Subcutaneous abdominal adipose tissue (tissue), 5 donors: Measurements from ENCODE around the gene CPED1.

Experiments used
- H3K27ac ChIP-seq: one replicate; pipeline ENCODE4 v1.7.0; 2013; ENCODE audit warnings: low read depth, mild to moderate bottlenecking, inconsistent platforms, low read length, moderate library complexity
- H3K27me3 ChIP-seq, 5 donors: one replicate each; pipeline ENCODE4 v1.7.0; 2013; ENCODE audit warnings: low read length in 5 of 5, inconsistent platforms in 1 of 5; ENCODE audit not compliant: control insufficient read depth in 5 of 5, insufficient read depth in 4 of 5
- H3K36me3 ChIP-seq, 5 donors: one replicate each; pipeline ENCODE4 v1.7.0; 2013; ENCODE audit warnings: low read length in 5 of 5; ENCODE audit not compliant: control insufficient read depth in 5 of 5, insufficient read depth in 5 of 5
- H3K4me1 ChIP-seq, 5 donors: one replicate each; pipeline ENCODE4 v1.7.0; 2013; ENCODE audit warnings: low read length in 5 of 5, mild to moderate bottlenecking in 3 of 5, moderate library complexity in 1 of 5; ENCODE audit not compliant: control insufficient read depth in 5 of 5, insufficient read depth in 5 of 5
- H3K4me3 ChIP-seq, 5 donors: one replicate each; pipeline ENCODE4 v1.7.0; 2013; ENCODE audit warnings: low read length in 5 of 5, low read depth in 1 of 5
- H3K9ac ChIP-seq, 5 donors: one replicate each; pipeline ENCODE4 v1.7.0; 2013; ENCODE audit warnings: low read length in 5 of 5, mild to moderate bottlenecking in 4 of 5, moderate library complexity in 3 of 5
- H3K9me3 ChIP-seq, 5 donors: one replicate each; pipeline ENCODE4 v1.7.0; 2013; ENCODE audit warnings: low read length in 5 of 5; ENCODE audit not compliant: control insufficient read depth in 5 of 5
- donor health status: healthy.
- donor health status: healthy.
- donor health status: healthy.
- donor health status: healthy.
- donor health status: healthy.

Gene CPED1

DNA sequence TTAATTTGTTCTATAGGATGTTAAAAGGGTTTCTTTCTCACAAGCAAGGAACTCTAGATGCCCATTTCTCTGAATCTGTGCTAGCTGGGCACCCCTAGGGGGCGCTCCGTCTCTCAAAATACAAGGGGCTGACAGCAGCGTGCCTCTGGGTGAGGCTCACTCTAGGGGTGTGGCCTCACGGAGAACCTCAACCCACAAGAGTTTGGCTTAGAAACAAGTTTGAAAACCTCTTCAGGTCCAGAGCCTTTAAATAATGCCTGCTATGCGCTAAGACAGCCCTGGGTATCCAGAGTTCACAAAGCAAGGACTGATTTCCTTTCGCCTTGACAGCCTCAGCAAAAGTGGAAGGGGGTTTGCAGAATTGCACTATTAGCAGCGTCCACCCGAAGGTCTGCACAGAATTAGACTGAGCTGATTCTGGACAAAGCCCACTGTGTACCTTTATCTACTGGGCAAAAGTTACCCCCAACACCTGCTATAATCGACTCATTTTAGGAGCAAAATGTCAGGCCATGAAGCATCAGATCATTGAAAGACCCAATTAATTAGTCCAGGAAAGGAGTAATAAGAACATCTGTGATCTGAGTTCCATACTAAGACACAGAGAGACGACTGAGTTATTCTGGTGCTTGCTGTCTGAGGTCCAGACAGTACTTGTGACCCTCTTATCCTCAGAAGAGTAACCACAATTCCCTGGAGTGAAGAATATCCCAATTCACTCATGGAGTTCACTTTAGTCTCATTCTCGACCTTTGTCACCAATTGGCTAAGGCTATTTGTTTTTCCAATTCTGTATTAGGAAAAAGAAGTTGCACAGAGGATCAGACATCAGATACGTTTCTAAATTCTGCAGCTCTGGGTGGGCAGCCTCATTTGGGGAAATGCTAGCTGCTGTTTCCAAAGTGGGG is 574 bp upstream of the CPED1 start:
- Histone ChIP-seq H3K27ac (peak overlapping the region; percentile 99), H3K27me3 (no peaks in the 10 kb centered on the region), H3K4me3 (peak overlapping the region; percentile 69 to 95 (median 79)), H3K36me3 (no peaks in the 10 kb centered on the region), H3K4me1 (peaks cover 2 to 37% (median 27%) of the 10 kb centered on the region in 5 donors), H3K9me3 (no peaks in the 10 kb centered on the region), H3K9ac (peak overlapping the region; percentile 85 to 96 (median 95))

DNA sequence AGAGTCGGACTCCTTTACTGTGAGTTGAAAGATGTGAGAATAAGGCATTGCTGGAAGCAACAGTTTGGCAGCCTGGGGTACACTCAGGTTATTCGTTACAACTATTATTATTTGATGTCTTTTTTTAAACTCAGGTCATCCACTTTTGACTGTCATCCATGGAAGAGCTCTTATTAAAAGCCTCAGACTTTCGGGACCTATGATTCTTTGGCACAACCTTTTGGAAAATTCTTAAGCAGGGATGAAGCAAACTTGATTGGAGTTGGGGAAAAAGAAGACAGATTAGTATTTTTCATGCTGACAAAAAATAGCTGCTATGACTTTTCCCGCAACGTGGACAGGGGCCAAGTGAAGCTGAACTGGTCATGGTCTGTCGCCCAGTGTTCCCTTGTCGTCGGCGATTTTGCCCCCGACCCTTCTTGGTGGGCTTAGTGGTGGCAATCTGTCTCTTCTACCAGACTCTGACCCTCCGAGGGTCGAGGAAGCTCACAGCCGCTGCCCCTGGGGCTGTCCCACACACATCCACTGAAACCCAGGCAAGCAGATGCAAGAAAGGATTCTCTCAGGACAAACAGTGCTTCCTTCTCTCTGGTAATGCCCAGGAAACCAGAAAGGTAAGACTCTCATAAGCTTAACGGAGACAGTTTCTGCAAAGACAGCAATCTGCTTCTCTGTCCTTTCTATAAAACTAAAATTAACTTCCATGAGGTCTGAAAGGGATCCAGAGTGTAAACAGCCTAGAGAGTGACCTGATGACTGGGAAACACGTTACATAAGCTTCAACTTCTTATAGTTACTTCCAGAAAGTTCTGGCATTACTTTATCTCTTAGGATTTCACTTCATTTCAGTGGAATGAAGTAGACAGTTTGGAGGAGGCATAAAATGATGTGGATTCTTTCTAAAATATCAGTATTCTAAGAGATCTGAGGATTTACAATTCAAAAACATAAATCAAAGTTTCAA is 1.0 kb downstream of the CPED1 start:
- Histone ChIP-seq H3K36me3 (no peaks in the 10 kb centered on the region), H3K4me3 (peak overlapping the region; percentile 69 to 95 (median 79)), H3K4me1 (peaks cover 2 to 52% (median 40%) of the 10 kb centered on the region in 5 donors), H3K27ac (peak overlapping the region; percentile 99), H3K27me3 (no peaks in the 10 kb centered on the region), H3K9me3 (no peaks in the 10 kb centered on the region), H3K9ac (peak overlapping the region; percentile 92 to 97 (median 95))

DNA sequence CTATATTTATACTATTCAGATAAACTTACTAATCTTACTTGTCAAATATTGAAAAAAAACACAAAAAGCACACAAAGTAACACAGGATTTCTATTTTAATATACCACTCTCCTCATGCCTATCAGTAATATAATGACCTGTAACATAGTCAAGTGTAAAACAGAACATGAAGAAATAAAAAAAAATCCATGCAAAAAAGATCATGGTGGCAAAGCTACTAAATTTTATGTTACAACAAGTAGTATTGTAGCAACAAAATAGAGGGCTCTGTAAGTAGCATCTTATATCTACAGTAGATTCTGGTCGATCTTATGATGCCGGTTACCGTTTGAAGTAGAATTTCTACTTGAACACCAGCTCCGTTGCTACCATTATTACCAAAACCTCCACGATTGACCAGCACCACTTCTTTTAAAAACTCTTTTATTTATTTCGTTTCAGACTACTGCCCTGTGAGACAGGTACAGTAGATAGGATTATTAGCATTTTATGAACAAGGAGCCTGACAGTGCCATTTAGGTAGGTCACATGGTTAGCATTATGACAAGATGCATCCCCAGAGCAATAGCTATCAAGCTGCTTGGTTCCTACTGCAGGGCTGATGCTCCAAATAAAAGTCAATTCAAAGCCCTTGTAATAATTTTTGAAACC is 2.1 kb downstream of the CPED1 start:
- Histone ChIP-seq H3K4me1 (peaks cover 2 to 60% (median 50%) of the 10 kb centered on the region in 5 donors), H3K9ac (peak overlapping the region; percentile 92 to 97 (median 95)), H3K27me3 (no peaks in the 10 kb centered on the region), H3K36me3 (no peaks in the 10 kb centered on the region), H3K27ac (peak overlapping the region; percentile 99), H3K4me3 (peak overlapping the region; percentile 69 to 95 (median 79)), H3K9me3 (no peaks in the 10 kb centered on the region)

DNA sequence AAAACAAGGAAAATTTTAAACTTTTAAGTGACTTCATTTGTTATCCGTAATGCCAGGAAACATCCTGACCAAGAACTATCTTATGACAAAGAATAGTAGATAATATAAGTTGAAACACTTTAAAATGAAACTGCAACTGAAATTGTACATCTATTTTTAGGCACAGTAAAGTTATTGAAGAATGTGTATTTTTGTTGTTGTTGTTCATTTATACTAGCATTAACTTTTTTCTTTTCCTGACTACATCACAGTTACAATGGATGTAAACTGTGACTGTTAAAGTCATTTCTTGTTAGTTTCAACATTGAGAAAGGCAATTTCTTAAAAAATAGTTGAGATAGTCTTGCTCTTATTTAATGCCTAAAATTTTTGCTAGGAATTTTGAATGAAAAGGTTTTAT is 2.6 kb downstream of the CPED1 start:
- Histone ChIP-seq H3K9me3 (no peaks in the 10 kb centered on the region), H3K27me3 (no peaks in the 10 kb centered on the region), H3K27ac (peak overlapping the region; percentile 99), H3K4me1 (peaks cover 2 to 66% (median 54%) of the 10 kb centered on the region in 5 donors), H3K4me3 (peak overlapping the region; percentile 69 to 95 (median 79)), H3K36me3 (no peaks in the 10 kb centered on the region), H3K9ac (peak overlapping the region; percentile 2 to 96 (median 95))

DNA sequence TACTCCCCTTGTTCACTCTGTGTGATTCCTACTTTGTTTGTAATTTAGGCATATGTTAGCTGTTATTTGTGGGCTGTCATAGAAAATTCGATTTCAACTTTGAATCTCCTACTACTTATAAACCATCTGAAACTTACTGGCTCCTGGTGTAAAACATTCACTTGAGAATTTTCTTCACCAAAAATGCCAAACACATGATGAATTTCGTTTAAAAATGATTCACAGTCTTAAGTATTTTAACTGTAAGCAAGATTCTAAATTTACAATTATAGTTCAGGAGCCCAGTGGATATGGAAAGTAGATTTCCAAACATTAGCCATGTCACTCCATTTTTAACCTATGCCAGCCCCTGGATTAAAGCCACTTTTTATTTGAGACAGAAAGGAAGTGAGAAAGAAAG is 3.1 kb downstream of the CPED1 start:
- Histone ChIP-seq H3K9ac (peak overlapping the region; percentile 2 to 96 (median 95)), H3K4me3 (peak overlapping the region; percentile 69 to 95 (median 79)), H3K27me3 (no peaks in the 10 kb centered on the region), H3K36me3 (no peaks in the 10 kb centered on the region), H3K27ac (peak overlapping the region; percentile 99), H3K4me1 (peaks cover 3 to 70% (median 58%) of the 10 kb centered on the region in 5 donors), H3K9me3 (no peaks in the 10 kb centered on the region)

DNA sequence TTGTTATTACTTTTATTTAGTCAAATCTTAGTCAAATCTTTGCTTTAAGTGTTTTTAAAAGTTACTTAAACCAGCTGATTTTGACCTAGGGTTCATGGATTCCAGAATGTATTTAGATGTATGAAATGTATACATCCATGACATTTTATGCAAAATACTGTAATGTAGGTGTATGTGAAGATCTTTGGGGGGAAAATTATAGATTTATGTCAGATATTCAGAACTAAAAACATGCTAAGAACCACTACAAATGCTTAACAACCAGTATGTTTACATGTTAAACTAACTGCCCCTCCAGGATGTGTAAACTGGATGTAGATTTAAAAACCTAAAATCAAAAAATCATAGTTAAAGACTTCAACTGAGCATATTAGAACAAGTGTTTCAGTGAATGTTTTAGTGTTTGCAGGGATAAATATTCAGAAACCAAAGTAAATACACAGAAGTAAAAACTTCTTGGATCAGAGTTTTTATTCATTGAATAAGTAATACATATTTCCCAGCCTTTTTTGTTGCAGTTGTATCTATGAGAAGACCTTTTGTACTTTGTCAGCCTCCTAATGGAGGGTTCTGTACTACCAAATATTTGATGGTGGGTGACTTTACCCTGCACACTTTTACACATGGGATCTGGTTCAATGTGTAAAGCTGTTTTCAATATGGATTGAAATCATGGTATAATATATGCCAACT is 3.9 kb downstream of the CPED1 start:
- H3K4me3 ChIP-seq: peak overlapping the region; percentile 69 to 95 (median 79)
- no peaks in the 10 kb centered on the region for H3K9me3 ChIP-seq
- peak overlapping the region; percentile 40 to 96 (median 95) for H3K9ac ChIP-seq
- no peaks in the 10 kb centered on the region for H3K36me3 ChIP-seq
- peaks cover 6 to 73% (median 63%) of the 10 kb centered on the region in 5 donors for H3K4me1 ChIP-seq
- H3K27ac ChIP-seq: peak overlapping the region; percentile 99
- H3K27me3 ChIP-seq: no peaks in the 10 kb centered on the region

DNA sequence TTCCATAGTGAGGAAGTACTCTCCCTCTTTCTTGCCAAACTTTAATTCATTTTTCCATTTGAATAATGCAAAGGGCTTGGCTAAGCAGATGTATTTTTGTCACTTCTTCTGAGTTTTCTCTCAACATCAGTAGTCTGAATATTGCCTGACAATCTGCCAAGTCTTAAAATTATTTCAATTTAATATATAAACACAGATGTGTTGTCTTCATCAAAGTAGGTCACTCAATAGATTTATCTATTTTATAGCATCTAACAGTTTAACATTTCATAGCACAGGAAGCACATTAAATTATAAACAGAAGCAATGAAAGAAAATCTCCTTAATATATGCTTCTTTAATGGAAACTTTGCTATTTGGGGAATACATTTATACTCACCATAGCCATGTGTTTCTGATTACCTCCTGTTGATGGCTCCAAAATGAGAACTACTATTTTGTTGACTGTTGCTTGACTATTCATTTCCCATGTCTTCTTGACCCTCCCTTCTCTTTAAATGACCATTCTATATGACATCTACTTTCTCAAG is 4.5 kb downstream of the CPED1 start:
- H3K4me3 ChIP-seq: peak overlapping the region; percentile 16 to 95 (median 79)
- no peaks in the 10 kb centered on the region for H3K9me3 ChIP-seq
- no peaks in the 10 kb centered on the region for H3K36me3 ChIP-seq
- H3K4me1 ChIP-seq: peaks cover 6 to 70% (median 59%) of the 10 kb centered on the region in 5 donors
- no peaks in the 10 kb centered on the region for H3K27me3 ChIP-seq
- peak overlapping the region in 2 of 5 donors; percentile 92 to 96 for H3K9ac ChIP-seq
- peak overlapping the region; percentile 99 for H3K27ac ChIP-seq

DNA sequence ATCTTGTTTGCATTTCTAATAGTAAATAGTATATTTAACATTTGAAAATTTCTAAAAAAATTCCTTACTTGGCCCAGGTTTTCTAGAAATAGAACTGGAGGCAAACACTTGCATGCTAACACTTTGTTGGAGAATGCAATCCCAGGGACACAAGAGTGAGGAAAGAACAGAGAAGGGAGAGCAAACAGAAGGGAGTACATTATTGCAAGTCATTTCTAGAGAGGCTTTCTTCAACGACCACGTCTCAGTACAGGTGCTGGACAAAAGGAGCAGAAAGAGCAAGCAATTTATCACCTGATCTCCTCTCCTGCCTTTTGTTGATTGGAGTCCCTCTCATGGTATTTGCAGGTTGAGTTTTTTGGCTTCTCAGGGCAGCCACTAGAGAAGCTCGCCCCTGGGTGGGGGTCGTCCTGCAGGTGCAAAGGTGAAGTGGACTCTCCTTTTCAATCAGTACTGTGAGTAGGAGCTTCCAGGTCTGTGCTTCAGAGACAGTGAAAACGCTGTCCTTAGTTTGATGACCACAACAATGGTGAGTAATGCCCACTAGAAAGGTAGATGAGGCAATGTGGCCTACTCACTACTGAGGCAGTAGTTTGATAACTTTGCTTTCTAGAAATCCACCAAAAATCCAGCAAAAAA is 5.2 kb downstream of the CPED1 start:
- Histone ChIP-seq H3K4me3 (peak overlapping the region in 1 of 5 donors; percentile 57), H3K27ac (peak overlapping the region; percentile 60), H3K27me3 (no peaks in the 10 kb centered on the region), H3K36me3 (peaks cover 0 to 5% (median 0%) of the 10 kb centered on the region in 5 donors), H3K9me3 (no peaks in the 10 kb centered on the region), H3K9ac (no peak overlapping the region), H3K4me1 (peaks cover 6 to 69% (median 63%) of the 10 kb centered on the region in 5 donors)
